Measurements from ENCODE around the gene TMC1.
"Not testable (repeated sequence)": the region's sequence is repeated elsewhere in the genome, so short reads cannot be mapped to it uniquely, and the experiment has no call there.

The TMC1 gene

GRCh38 chr9:72480921-72481320 is 40.5 kb upstream of the TMC1 start:
- TF ChIP-seq CTCF (IDR thresholded peaks at IDR 0.05; ENCODE audit: insufficient read depth, low read depth, low read length, missing control alignments): no peak
- DNase-seq (ENCODE audit: low read depth): no peak
- no peak overlapping the region for H3K4me3 ChIP-seq (ENCODE audit: low read length)

- peak; percentile 21 for DNase-seq (ENCODE audit: low read depth)
- no peak overlapping the region for H3K4me3 ChIP-seq (ENCODE audit: low read length)
- TF ChIP-seq CTCF (IDR thresholded peaks at IDR 0.05; ENCODE audit: insufficient read depth, low read depth, low read length, missing control alignments): no peak
Observed at GRCh38 chr9:72485821-72486593, 35.4 kb upstream of the TMC1 start.

DNA sequence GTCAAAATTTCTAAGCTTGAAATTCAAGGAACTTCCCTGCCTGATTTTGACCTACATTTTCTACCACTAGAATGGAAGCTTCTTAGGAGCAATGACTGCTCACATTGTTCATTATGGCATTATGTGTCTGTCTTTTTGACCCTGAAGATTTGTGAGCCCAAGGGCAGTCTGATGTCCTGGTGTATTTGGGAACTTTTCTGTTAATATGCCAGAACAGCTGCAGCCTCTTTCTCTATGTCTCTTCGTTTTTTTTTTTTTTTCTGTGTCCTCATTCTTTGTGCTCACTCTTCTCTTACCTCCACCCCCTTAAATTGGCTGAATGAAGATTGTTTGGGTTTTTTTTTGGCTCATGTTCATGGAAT is 34.8 kb upstream of the TMC1 start:
- H3K4me3 ChIP-seq (ENCODE audit: low read length): no peak overlapping the region
- no peak for TF ChIP-seq CTCF (IDR thresholded peaks at IDR 0.05; ENCODE audit: insufficient read depth, low read depth, low read length, missing control alignments)
- DNase-seq (ENCODE audit: low read depth): no peak

DNA sequence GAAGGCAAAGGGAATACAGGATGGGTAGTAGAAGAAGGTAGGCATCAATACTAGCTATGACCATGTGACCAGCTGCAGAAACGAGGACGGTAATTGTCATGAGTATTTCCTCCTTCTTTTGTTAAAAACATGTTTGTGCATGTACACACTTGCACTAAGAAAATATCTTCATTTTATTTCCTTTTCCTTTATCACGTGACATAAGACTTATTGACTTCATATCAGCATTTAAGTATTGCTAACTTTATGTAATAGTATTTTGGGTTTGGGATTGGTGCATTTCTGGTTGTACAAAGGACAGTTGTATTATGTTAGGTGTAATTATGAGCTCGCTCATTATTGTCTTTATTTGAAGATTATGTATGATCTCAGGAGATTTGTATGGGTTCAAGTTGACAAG is 33.7 kb upstream of the TMC1 start:
- DNase-seq (ENCODE audit: low read depth): peak; percentile 37
- H3K4me3 ChIP-seq (ENCODE audit: low read length): not testable (repeated sequence)

DNA sequence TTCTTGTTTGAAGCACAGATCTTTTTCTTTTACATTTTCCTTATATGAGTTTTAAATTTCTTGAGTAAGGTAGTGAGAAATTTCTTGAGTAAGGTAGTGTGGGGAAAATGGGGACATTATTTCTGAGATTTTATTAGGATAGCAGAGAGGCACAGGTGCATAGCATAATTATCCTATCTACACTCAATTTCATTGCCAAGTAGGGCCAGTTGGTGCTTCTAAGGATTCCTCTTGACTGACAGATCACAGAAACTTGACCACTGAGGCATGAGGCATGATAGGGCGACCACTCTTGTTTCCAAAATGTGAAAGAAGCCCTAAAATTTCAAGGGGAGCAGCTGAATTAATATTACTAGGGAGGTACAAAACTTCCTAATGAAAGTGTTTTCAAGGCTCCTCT is 31.4 kb upstream of the TMC1 start:
- no peak for TF ChIP-seq CTCF (IDR thresholded peaks at IDR 0.05; ENCODE audit: insufficient read depth, low read depth, low read length, missing control alignments)
- no peak overlapping the region for H3K4me3 ChIP-seq (ENCODE audit: low read length)
- DNase-seq (ENCODE audit: low read depth): no peak

- no peak for DNase-seq (ENCODE audit: low read depth)
- H3K4me3 ChIP-seq (ENCODE audit: low read length): no peak overlapping the region
- TF ChIP-seq CTCF (IDR thresholded peaks at IDR 0.05; ENCODE audit: insufficient read depth, low read depth, low read length, missing control alignments): no peak
Observed at GRCh38 chr9:72491242-72491641, 30.2 kb upstream of the TMC1 start.

DNA sequence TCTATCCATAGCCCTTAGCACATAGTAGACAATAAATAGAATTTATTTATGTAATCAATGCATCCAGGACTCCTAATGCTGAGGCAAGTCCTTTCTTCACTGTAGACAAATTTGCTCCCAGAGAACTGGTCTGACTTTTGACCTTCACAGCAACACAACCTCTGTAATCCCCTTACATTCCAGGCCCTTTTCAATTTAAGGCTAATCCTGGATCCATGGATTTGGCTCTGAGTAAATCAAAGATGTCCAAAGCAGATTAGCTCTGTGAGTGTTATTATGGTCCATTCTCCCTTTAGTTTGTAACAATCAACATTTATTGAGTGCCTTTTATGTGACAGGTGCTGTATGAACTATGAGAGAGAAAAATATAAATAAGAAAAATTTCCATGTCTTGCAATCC is 27.4 kb upstream of the TMC1 start:
- no peak overlapping the region for H3K4me3 ChIP-seq (ENCODE audit: low read length)
- no peak for TF ChIP-seq CTCF (IDR thresholded peaks at IDR 0.05; ENCODE audit: insufficient read depth, low read depth, low read length, missing control alignments)
- DNase-seq (ENCODE audit: low read depth): no peak

All from epithelial cell of esophagus (primary cell).